SU-DHL-6 (cell line): ENCODE data around the gene LXN.

Experiments
- CTCF ChIP-seq: fragments of 200-600 bp; sonication (generic); IDR thresholded peaks from one replicate; pipeline ENCODE4 v1.5.1; 2017; ENCODE audit warnings: antibody characterized with exemption, mild to moderate bottlenecking, low read length, moderate library complexity; ENCODE audit not compliant: insufficient read depth, poor library complexity, severe bottlenecking
- EZH2phosphoT487 ChIP-seq: fragments of 200-600 bp; sonication (generic), shearing (Covaris generic); conservative IDR thresholded peaks from 2 replicates; pipeline ENCODE4 v1.6.1; 2018; ENCODE audit warnings: mild to moderate bottlenecking, antibody characterized with exemption, low read length, moderate library complexity, mixed read lengths

DNA sequence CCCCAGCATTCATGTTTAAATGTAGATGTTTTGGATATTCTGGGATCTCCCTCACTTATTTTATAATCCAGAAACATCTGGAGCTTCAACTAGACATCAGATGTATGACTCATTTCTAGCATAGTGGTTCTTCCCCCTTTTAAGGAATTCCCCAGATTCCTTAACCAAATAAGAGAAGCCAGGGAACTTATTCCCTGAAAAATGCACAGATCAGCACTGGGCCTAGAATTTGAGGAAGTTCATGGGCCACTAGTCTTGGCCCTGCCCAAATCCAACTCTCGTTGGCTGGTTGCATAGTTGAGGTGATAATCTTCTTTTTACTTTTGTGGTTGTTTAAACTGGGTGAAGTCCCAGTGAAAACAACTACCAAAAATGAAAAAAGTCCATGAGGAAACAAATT, 39.4 kb upstream of the LXN start:
- no peak for TF ChIP-seq CTCF
- TF ChIP-seq EZH2phosphoT487 = no peak
